Nephron (organoid): Measurements from ENCODE around the gene INO80.

Experiments used
- H3K27ac Mint-ChIP-seq, 3 experiments: 2 replicates each; pipeline ENCODE4 v1.8.0; 2020; ENCODE audit warnings: mixed read lengths in 3 of 3, mild to moderate bottlenecking in 2 of 3, moderate library complexity in 1 of 3
- H3K27me3 Mint-ChIP-seq: 2 replicates; pipeline ENCODE4 v1.8.0; 2021; ENCODE audit warnings: low read depth, mild to moderate bottlenecking, moderate library complexity, mixed read lengths
- H3K36me3 Mint-ChIP-seq: 2 replicates; pipeline ENCODE4 v1.8.0; 2020; ENCODE audit warnings: low read depth, mixed read lengths
- H3K4me1 Mint-ChIP-seq: 2 replicates; pipeline ENCODE4 v1.8.0; 2020; ENCODE audit warnings: mixed read lengths
- H3K4me3 Mint-ChIP-seq, 3 experiments: 2 replicates each; pipeline ENCODE4 v1.8.0; 2020; ENCODE audit warnings: mild to moderate bottlenecking in 3 of 3, mixed read lengths in 3 of 3, moderate library complexity in 2 of 3
- H3K9me3 Mint-ChIP-seq: 2 replicates; pipeline ENCODE4 v1.8.0; 2020; ENCODE audit warnings: mixed read lengths
- TF ChIP-seq, protein P1 (sequence below), 3 experiments: fragments of 200-600 bp; sonication (generic); IDR thresholded peaks; one replicate each; pipeline ENCODE4 v1.5.0; 2021; ENCODE audit warnings: antibody characterized with exemption in 3 of 3; ENCODE audit not compliant: unreplicated experiment in 3 of 3

INO80 gene

GRCh38 chr15:41116116-41116961 lies at the start of gene INO80:
TSS of gene INO80 (minus strand) at chr15:41116280. CDS start at chr15:41096310, 19,970 bp downstream.
- Mint-ChIP-seq H3K36me3 (peaks cover 6% of the 10 kb centered on the region), H3K4me3 (peak within 1 kb of the TSS; percentile 89 to 100 (median 96)), H3K27me3 (no peaks in the 10 kb centered on the region), H3K4me1 (peaks cover 21% of the 10 kb centered on the region), H3K27ac (peak within 1 kb of the TSS; percentile 97 to 99 (median 98)), H3K9me3 (no peaks in the 10 kb centered on the region)
- TF ChIP-seq, protein P1, sequence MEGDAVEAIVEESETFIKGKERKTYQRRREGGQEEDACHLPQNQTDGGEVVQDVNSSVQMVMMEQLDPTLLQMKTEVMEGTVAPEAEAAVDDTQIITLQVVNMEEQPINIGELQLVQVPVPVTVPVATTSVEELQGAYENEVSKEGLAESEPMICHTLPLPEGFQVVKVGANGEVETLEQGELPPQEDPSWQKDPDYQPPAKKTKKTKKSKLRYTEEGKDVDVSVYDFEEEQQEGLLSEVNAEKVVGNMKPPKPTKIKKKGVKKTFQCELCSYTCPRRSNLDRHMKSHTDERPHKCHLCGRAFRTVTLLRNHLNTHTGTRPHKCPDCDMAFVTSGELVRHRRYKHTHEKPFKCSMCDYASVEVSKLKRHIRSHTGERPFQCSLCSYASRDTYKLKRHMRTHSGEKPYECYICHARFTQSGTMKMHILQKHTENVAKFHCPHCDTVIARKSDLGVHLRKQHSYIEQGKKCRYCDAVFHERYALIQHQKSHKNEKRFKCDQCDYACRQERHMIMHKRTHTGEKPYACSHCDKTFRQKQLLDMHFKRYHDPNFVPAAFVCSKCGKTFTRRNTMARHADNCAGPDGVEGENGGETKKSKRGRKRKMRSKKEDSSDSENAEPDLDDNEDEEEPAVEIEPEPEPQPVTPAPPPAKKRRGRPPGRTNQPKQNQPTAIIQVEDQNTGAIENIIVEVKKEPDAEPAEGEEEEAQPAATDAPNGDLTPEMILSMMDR (IDR thresholded peaks at IDR 0.05; ENCODE audit: unreplicated experiment in 3 of 3): no peak

GRCh38 chr15:41161736-41162135 lies 45.7 kb upstream of the INO80 start:
- Mint-ChIP-seq H3K36me3 (no peaks in the 10 kb centered on the region), H3K27ac (no peak overlapping the region), H3K27me3 (no peaks in the 10 kb centered on the region), H3K9me3 (no peaks in the 10 kb centered on the region), H3K4me1 (no peaks in the 10 kb centered on the region), H3K4me3 (no peak overlapping the region)
- TF ChIP-seq, protein P1 (IDR thresholded peaks at IDR 0.05; ENCODE audit: unreplicated experiment in 3 of 3): no peak

GRCh38 chr15:41161336-41161735 lies 45.3 kb upstream of the INO80 start:
- Mint-ChIP-seq H3K9me3 (no peaks in the 10 kb centered on the region), H3K4me1 (no peaks in the 10 kb centered on the region), H3K36me3 (no peaks in the 10 kb centered on the region), H3K27me3 (no peaks in the 10 kb centered on the region), H3K27ac (no peak overlapping the region), H3K4me3 (no peak overlapping the region)
- TF ChIP-seq, protein P1 (IDR thresholded peaks at IDR 0.05; ENCODE audit: unreplicated experiment in 3 of 3): no peak

DNA sequence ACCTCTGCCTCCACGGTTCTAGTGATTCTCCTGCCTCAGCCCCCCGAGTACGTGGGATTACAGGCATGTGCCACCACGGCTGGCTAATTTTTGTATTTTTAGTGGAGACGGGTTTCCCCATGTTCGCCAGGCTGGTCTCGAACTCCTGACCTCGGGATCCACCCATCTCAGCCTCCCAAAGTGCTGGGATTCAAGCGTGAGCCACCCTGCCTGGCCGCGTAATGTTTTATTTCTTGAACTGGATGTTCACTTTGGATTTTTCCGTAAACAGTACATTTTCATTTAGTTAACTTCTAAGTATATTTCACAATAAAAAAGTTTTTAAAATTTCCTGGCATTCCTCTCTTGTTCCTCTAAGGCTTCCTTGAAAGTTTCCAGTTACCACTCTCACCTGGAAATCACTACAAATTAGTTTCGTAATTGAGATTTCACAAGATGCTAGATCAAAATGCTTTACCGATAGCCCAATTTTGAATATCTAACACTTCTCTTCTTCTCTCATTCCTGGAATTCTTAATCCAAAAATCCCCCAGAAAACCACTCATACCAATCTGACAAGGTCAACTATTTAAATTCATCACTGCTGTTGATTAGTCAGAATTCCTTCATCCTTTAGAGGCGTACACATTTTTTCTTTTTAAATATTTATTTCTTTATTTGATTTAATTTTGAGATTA lies 44.7 kb upstream of the INO80 start:
- no peak overlapping the region for H3K27ac Mint-ChIP-seq
- TF ChIP-seq, protein P1 (IDR thresholded peaks at IDR 0.05; ENCODE audit: unreplicated experiment in 3 of 3): no peak
- no peak overlapping the region for H3K4me3 Mint-ChIP-seq
- H3K4me1 Mint-ChIP-seq: no peaks in the 10 kb centered on the region
- no peaks in the 10 kb centered on the region for H3K36me3 Mint-ChIP-seq
- no peaks in the 10 kb centered on the region for H3K27me3 Mint-ChIP-seq
- no peaks in the 10 kb centered on the region for H3K9me3 Mint-ChIP-seq

GRCh38 chr15:41154412-41154811 lies 38.3 kb upstream of the INO80 start:
- H3K9me3 Mint-ChIP-seq: peaks cover 4% of the 10 kb centered on the region
- H3K4me1 Mint-ChIP-seq: no peaks in the 10 kb centered on the region
- H3K36me3 Mint-ChIP-seq: no peaks in the 10 kb centered on the region
- TF ChIP-seq, protein P1 (IDR thresholded peaks at IDR 0.05; ENCODE audit: unreplicated experiment in 3 of 3): no peak
- H3K27ac Mint-ChIP-seq: no peak overlapping the region
- H3K4me3 Mint-ChIP-seq: no peak overlapping the region
- peaks cover 3% of the 10 kb centered on the region for H3K27me3 Mint-ChIP-seq
